ENCODE data around the gene GSG1L. TPM values are rescaled to one million over a fixed set of nuclear protein-coding genes. Genes with fewer than 3 reads are reported as not detected.

GSG1L gene
- total and polyA plus RNA-seq, 4 experiments from 2014 or later = 0.27 TPM; not detected in 3

- intact Hi-C loops (cut with micrococcal nuclease) = no loop called here
- Histone ChIP-seq H3K36me3 (ENCODE audit: insufficient read depth, low read length) (no peaks in the 10 kb centered on the region), H3K4me1 (ENCODE audit: insufficient read depth, low read length) (peaks cover 4% of the 10 kb centered on the region), H3K27ac (ENCODE audit: low read depth, low read length) (no peak overlapping the region), H3K27me3 (ENCODE audit: insufficient read depth, low read length) (no peaks in the 10 kb centered on the region), H3K9me3 (ENCODE audit: control insufficient read depth in 1 of 2, low read length in 2 of 2) (no peaks in the 10 kb centered on the region), H3K4me3 (ENCODE audit: low read length in 2 of 2) (no peak overlapping the region)
- peaks cover 5 to 45% (median 22%) of the 10 kb centered on the region in 8 donors for H3K9me3 Mint-ChIP-seq
- H3K27ac Mint-ChIP-seq = no peak overlapping the region
- H3K36me3 Mint-ChIP-seq = no peaks in the 10 kb centered on the region
- H3K4me3 Mint-ChIP-seq = no peak overlapping the region
- CTCF ChIA-PET (ENCODE audit: partially characterized antibody) = no interaction called here
- H3K27me3 Mint-ChIP-seq = peaks cover 0 to 1% of the 10 kb centered on the region in 2 donors
- H3K4me1 Mint-ChIP-seq = peaks cover 1 to 8% (median 5%) of the 10 kb centered on the region in 4 donors
- DNase-seq = no peak
- POLR2A ChIA-PET (ENCODE audit: partially characterized antibody) = no interaction called here
These were observed 200.1 kb downstream of the GSG1L start for GRCh38 chr16:27863377-27863776.

GRCh38 chr16:27862953-27863352, 200.6 kb downstream of the GSG1L start:
- Histone ChIP-seq H3K4me3 (ENCODE audit: low read length in 2 of 2) (no peak overlapping the region), H3K4me1 (ENCODE audit: insufficient read depth, low read length) (peaks cover 4% of the 10 kb centered on the region), H3K36me3 (ENCODE audit: insufficient read depth, low read length) (no peaks in the 10 kb centered on the region), H3K9me3 (ENCODE audit: control insufficient read depth in 1 of 2, low read length in 2 of 2) (no peaks in the 10 kb centered on the region), H3K27ac (ENCODE audit: low read depth, low read length) (no peak overlapping the region), H3K27me3 (ENCODE audit: insufficient read depth, low read length) (no peaks in the 10 kb centered on the region)
- Mint-ChIP-seq H3K9me3 (peaks cover 5 to 45% (median 22%) of the 10 kb centered on the region in 8 donors), H3K4me1 (peaks cover under 1 to 4% (median 3%) of the 10 kb centered on the region in 4 donors), H3K27ac (no peak overlapping the region), H3K4me3 (no peak overlapping the region), H3K27me3 (peaks cover 0 to 1% of the 10 kb centered on the region in 2 donors), H3K36me3 (no peaks in the 10 kb centered on the region)
- no peak for DNase-seq
- CTCF ChIA-PET (ENCODE audit: partially characterized antibody) = no interaction called here
- POLR2A ChIA-PET (ENCODE audit: partially characterized antibody) = no interaction called here
- intact Hi-C loops (cut with micrococcal nuclease) = no loop called here

DNA sequence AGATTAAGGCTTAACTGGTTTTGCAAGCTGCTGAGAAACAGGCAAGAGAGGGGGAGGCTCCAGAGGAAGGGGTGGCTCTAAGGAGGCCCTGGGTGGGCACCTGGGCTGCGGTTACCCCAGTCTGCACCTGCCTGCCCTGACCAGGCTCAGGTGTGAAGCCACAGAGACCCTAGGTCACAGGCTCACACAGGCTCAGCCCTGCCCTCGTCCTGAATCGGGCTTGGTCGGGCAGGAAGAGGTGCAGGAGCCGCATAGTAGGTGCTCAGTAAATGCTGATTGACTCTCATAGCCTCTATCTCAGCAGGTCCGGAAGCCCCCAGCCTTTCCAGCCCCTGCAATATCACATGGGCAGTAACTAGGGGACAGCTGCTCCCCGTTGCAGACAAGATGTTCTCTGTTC, 203.4 kb downstream of the GSG1L start:
- peaks cover 5 to 30% (median 18%) of the 10 kb centered on the region in 8 donors for H3K9me3 Mint-ChIP-seq
- CTCF ChIA-PET (ENCODE audit: partially characterized antibody) = no interaction called here
- Histone ChIP-seq H3K27ac (ENCODE audit: low read depth, low read length) (no peak overlapping the region), H3K27me3 (ENCODE audit: insufficient read depth, low read length) (no peaks in the 10 kb centered on the region), H3K4me1 (ENCODE audit: insufficient read depth, low read length) (no peaks in the 10 kb centered on the region), H3K9me3 (ENCODE audit: control insufficient read depth in 1 of 2, low read length in 2 of 2) (no peaks in the 10 kb centered on the region), H3K36me3 (ENCODE audit: insufficient read depth, low read length) (no peaks in the 10 kb centered on the region), H3K4me3 (ENCODE audit: low read length in 2 of 2) (no peak overlapping the region)
- H3K27me3 Mint-ChIP-seq = peaks cover 1 to 4% of the 10 kb centered on the region in 2 donors
- intact Hi-C loops (cut with micrococcal nuclease) = no loop called here
- H3K4me3 Mint-ChIP-seq = no peak overlapping the region
- no peaks in the 10 kb centered on the region for H3K4me1 Mint-ChIP-seq
- POLR2A ChIA-PET (ENCODE audit: partially characterized antibody) = no interaction called here
- no peaks in the 10 kb centered on the region for H3K36me3 Mint-ChIP-seq
- no peak overlapping the region for H3K27ac Mint-ChIP-seq
- DNase-seq = no peak

DNA sequence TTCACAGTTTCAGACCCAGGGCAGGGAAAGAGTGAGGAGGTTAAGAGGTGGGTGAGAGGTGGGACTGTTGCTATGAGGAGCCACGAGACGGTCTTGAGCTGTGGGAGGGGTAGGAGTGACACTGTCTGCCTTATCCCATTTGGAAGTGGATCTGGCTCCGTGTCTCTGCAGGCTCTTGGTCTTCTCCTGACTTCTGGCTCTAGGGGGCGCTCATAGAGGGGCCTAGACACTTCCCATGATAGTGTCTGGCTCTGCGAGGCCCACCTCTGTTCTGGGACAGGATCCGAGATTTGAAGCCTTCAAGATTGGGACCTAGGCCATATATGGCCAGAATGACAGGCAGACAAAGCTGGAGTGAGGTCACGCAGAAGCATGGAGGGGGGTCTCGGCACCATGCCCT, 204.5 kb downstream of the GSG1L start:
- H3K9me3 ChIP-seq (ENCODE audit: control insufficient read depth in 1 of 2, low read length in 2 of 2) = no peaks in the 10 kb centered on the region
- no peak overlapping the region for H3K27ac ChIP-seq (ENCODE audit: low read depth, low read length)
- no peak for DNase-seq
- no peak overlapping the region for H3K4me3 ChIP-seq (ENCODE audit: low read length in 2 of 2)
- ChIA-PET CTCF (ENCODE audit: partially characterized antibody) (interaction anchor here (1.4 kb wide), 1 partner anchor 9 kb away, joined by 4 read pairs; no protein-coding TSS in a partner anchor), POLR2A (ENCODE audit: partially characterized antibody) (no interaction called here)
- no peak overlapping the region for H3K27ac Mint-ChIP-seq
- H3K9me3 Mint-ChIP-seq = peaks cover 4 to 23% (median 13%) of the 10 kb centered on the region in 8 donors
- H3K36me3 Mint-ChIP-seq = no peaks in the 10 kb centered on the region
- H3K27me3 ChIP-seq (ENCODE audit: insufficient read depth, low read length) = no peaks in the 10 kb centered on the region
- intact Hi-C loops (cut with micrococcal nuclease) = no loop called here
- H3K4me1 ChIP-seq (ENCODE audit: insufficient read depth, low read length) = no peaks in the 10 kb centered on the region
- H3K4me3 Mint-ChIP-seq = no peak overlapping the region
- peaks cover 1 to 9% of the 10 kb centered on the region in 2 donors for H3K27me3 Mint-ChIP-seq
- H3K36me3 ChIP-seq (ENCODE audit: insufficient read depth, low read length) = no peaks in the 10 kb centered on the region
- no peaks in the 10 kb centered on the region for H3K4me1 Mint-ChIP-seq

- Histone ChIP-seq H3K4me1 (ENCODE audit: insufficient read depth, low read length) (no peaks in the 10 kb centered on the region), H3K27me3 (ENCODE audit: insufficient read depth, low read length) (no peaks in the 10 kb centered on the region), H3K27ac (ENCODE audit: low read depth, low read length) (no peak overlapping the region), H3K9me3 (ENCODE audit: control insufficient read depth in 1 of 2, low read length in 2 of 2) (no peaks in the 10 kb centered on the region), H3K4me3 (ENCODE audit: low read length in 2 of 2) (no peak overlapping the region), H3K36me3 (ENCODE audit: insufficient read depth, low read length) (no peaks in the 10 kb centered on the region)
- POLR2A ChIA-PET (ENCODE audit: partially characterized antibody) = no interaction called here
- H3K36me3 Mint-ChIP-seq = no peaks in the 10 kb centered on the region
- no peak for DNase-seq
- H3K4me1 Mint-ChIP-seq = no peaks in the 10 kb centered on the region
- H3K4me3 Mint-ChIP-seq = no peak overlapping the region
- intact Hi-C loops (cut with micrococcal nuclease) = no loop called here
- peaks cover 19 to 35% of the 10 kb centered on the region in 2 donors for H3K27me3 Mint-ChIP-seq
- no peak overlapping the region for H3K27ac Mint-ChIP-seq
- CTCF ChIA-PET (ENCODE audit: partially characterized antibody) = no interaction called here
- no peaks in the 10 kb centered on the region for H3K9me3 Mint-ChIP-seq
These were observed 209.9 kb downstream of the GSG1L start for GRCh38 chr16:27853651-27854050.

- ChIA-PET POLR2A (ENCODE audit: partially characterized antibody) (no interaction called here), CTCF (ENCODE audit: partially characterized antibody) (no interaction called here)
- Histone ChIP-seq H3K4me3 (ENCODE audit: low read length in 2 of 2) (no peak overlapping the region), H3K9me3 (ENCODE audit: control insufficient read depth in 1 of 2, low read length in 2 of 2) (no peaks in the 10 kb centered on the region), H3K27ac (ENCODE audit: low read depth, low read length) (no peak overlapping the region), H3K4me1 (ENCODE audit: insufficient read depth, low read length) (no peaks in the 10 kb centered on the region), H3K36me3 (ENCODE audit: insufficient read depth, low read length) (no peaks in the 10 kb centered on the region), H3K27me3 (ENCODE audit: insufficient read depth, low read length) (no peaks in the 10 kb centered on the region)
- H3K4me1 Mint-ChIP-seq = no peaks in the 10 kb centered on the region
- no peak for DNase-seq
- peaks cover 0 to under 1% (median 0%) of the 10 kb centered on the region in 8 donors for H3K9me3 Mint-ChIP-seq
- no peaks in the 10 kb centered on the region for H3K36me3 Mint-ChIP-seq
- intact Hi-C loops (cut with micrococcal nuclease) = no loop called here
- no peak overlapping the region for H3K4me3 Mint-ChIP-seq
- no peak overlapping the region for H3K27ac Mint-ChIP-seq
- H3K27me3 Mint-ChIP-seq = peaks cover 24 to 39% of the 10 kb centered on the region in 2 donors
These were observed 210.4 kb downstream of the GSG1L start for GRCh38 chr16:27853101-27853500.

DNA sequence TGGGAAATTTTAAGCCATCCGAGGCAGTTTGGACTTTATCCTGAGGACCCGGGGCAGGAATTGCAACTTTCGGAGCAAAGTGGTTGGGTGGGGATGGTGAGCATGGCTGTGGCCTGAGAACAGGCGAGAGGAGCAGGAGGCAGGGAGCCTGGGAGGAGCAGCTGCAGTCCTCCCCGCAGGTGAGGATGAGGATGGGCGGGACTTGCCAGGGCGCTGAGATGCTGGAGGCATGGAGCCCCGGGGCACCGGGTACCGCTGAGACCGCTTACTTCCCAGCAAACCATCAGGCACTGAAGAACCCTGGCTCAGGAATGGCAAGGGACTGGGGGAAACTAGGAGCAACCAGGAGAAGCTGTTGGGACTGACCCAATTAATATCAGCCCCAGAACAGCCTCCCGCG, 210.8 kb downstream of the GSG1L start:
- H3K9me3 Mint-ChIP-seq = peaks cover 0 to 2% (median 0%) of the 10 kb centered on the region in 8 donors
- CTCF ChIA-PET (ENCODE audit: partially characterized antibody) = no interaction called here
- H3K27ac Mint-ChIP-seq = no peak overlapping the region
- Histone ChIP-seq H3K36me3 (ENCODE audit: insufficient read depth, low read length) (no peaks in the 10 kb centered on the region), H3K9me3 (ENCODE audit: control insufficient read depth in 1 of 2, low read length in 2 of 2) (no peaks in the 10 kb centered on the region), H3K4me1 (ENCODE audit: insufficient read depth, low read length) (no peaks in the 10 kb centered on the region), H3K4me3 (ENCODE audit: low read length in 2 of 2) (no peak overlapping the region), H3K27me3 (ENCODE audit: insufficient read depth, low read length) (no peaks in the 10 kb centered on the region), H3K27ac (ENCODE audit: low read depth, low read length) (no peak overlapping the region)
- no peak for DNase-seq
- no peaks in the 10 kb centered on the region for H3K36me3 Mint-ChIP-seq
- no peaks in the 10 kb centered on the region for H3K4me1 Mint-ChIP-seq
- intact Hi-C loops (cut with micrococcal nuclease) = no loop called here
- H3K27me3 Mint-ChIP-seq = peaks cover 27 to 41% of the 10 kb centered on the region in 2 donors
- POLR2A ChIA-PET (ENCODE audit: partially characterized antibody) = no interaction called here
- H3K4me3 Mint-ChIP-seq = no peak overlapping the region

DNA sequence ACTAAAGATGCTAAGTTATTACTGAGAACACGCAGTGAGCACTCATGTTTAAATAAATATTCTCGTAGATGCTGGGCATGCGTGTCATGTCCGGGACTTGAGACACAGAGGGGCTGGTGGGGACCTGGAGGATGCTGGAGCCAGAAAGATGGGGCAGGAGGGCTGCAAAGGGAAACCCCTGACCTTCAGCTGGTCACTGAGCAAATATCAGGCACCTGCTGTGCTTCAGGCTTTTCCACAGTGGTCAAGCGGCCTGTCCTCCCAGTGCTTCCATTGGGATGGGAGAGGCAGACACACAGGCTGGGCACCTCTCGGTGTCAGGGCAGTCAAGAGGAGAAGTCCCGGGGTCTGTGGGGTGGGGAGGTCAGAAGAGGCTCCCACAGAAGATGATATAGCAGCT, 211.4 kb downstream of the GSG1L start:
- H3K4me1 ChIP-seq (ENCODE audit: insufficient read depth, low read length) = no peaks in the 10 kb centered on the region
- no peak overlapping the region for H3K4me3 ChIP-seq (ENCODE audit: low read length in 2 of 2)
- intact Hi-C loops (cut with micrococcal nuclease) = no loop called here
- no peaks in the 10 kb centered on the region for H3K4me1 Mint-ChIP-seq
- ChIA-PET POLR2A (ENCODE audit: partially characterized antibody) (no interaction called here), CTCF (ENCODE audit: partially characterized antibody) (no interaction called here)
- peaks cover 0 to 2% (median 0%) of the 10 kb centered on the region in 8 donors for H3K9me3 Mint-ChIP-seq
- no peaks in the 10 kb centered on the region for H3K9me3 ChIP-seq (ENCODE audit: control insufficient read depth in 1 of 2, low read length in 2 of 2)
- DNase-seq = no peak
- no peaks in the 10 kb centered on the region for H3K27me3 ChIP-seq (ENCODE audit: insufficient read depth, low read length)
- H3K36me3 ChIP-seq (ENCODE audit: insufficient read depth, low read length) = no peaks in the 10 kb centered on the region
- no peak overlapping the region for H3K27ac ChIP-seq (ENCODE audit: low read depth, low read length)
- H3K36me3 Mint-ChIP-seq = no peaks in the 10 kb centered on the region
- H3K27me3 Mint-ChIP-seq = peaks cover 30 to 44% of the 10 kb centered on the region in 2 donors
- H3K27ac Mint-ChIP-seq = no peak overlapping the region
- H3K4me3 Mint-ChIP-seq = no peak overlapping the region
